Osteocyte (in vitro differentiated cells): ENCODE results near the gene CSPG4. TPM values are rescaled to one million over a fixed set of nuclear protein-coding genes. Genes with fewer than 3 reads are reported as not detected.

ENCODE experiments used
- DNase-seq: peaks from one replicate; pipeline ENCODE4 v3.0.0; 2021; ENCODE audit warnings: mixed read lengths; ENCODE audit not compliant: unreplicated experiment; ENCODE audit errors: extremely low spot score
- H3K27ac Mint-ChIP-seq: one replicate; pipeline ENCODE4 v1.8.0; 2021; ENCODE audit warnings: mild to moderate bottlenecking, mixed read lengths; ENCODE audit not compliant: unreplicated experiment
- H3K27me3 Mint-ChIP-seq: one replicate; pipeline ENCODE4 v1.8.0; 2021; ENCODE audit warnings: mixed read lengths; ENCODE audit not compliant: unreplicated experiment
- H3K36me3 Mint-ChIP-seq: one replicate; pipeline ENCODE4 v1.8.0; 2021; ENCODE audit warnings: mixed read lengths; ENCODE audit not compliant: unreplicated experiment
- H3K4me1 Mint-ChIP-seq: one replicate; pipeline ENCODE4 v1.8.0; 2021; ENCODE audit warnings: mixed read lengths; ENCODE audit not compliant: unreplicated experiment
- H3K4me3 Mint-ChIP-seq: one replicate; pipeline ENCODE4 v1.8.0; 2021; ENCODE audit warnings: mild to moderate bottlenecking, moderate library complexity, mixed read lengths; ENCODE audit not compliant: unreplicated experiment
- H3K9me3 Mint-ChIP-seq: one replicate; pipeline ENCODE4 v1.8.0; 2021; ENCODE audit warnings: mixed read lengths; ENCODE audit not compliant: unreplicated experiment
- total RNA-seq: library from RNA; stranded (reverse); gene quantifications from 2 replicates; pipeline ENCODE4 v1.2.1, GENCODE V29; 2021
- TF ChIP-seq, protein P1 (sequence below): fragments of 200-600 bp; sonication (generic); IDR thresholded peaks from 2 replicates; pipeline ENCODE4 v1.5.0; 2021; ENCODE audit warnings: antibody characterized with exemption, mild to moderate bottlenecking, moderate library complexity

The CSPG4 gene
- total RNA-seq, 1 donor from 2014 or later: 43.3 TPM

- TF ChIP-seq, protein P1, sequence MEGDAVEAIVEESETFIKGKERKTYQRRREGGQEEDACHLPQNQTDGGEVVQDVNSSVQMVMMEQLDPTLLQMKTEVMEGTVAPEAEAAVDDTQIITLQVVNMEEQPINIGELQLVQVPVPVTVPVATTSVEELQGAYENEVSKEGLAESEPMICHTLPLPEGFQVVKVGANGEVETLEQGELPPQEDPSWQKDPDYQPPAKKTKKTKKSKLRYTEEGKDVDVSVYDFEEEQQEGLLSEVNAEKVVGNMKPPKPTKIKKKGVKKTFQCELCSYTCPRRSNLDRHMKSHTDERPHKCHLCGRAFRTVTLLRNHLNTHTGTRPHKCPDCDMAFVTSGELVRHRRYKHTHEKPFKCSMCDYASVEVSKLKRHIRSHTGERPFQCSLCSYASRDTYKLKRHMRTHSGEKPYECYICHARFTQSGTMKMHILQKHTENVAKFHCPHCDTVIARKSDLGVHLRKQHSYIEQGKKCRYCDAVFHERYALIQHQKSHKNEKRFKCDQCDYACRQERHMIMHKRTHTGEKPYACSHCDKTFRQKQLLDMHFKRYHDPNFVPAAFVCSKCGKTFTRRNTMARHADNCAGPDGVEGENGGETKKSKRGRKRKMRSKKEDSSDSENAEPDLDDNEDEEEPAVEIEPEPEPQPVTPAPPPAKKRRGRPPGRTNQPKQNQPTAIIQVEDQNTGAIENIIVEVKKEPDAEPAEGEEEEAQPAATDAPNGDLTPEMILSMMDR: no peak
- Mint-ChIP-seq H3K4me1 (peaks cover 62% of the 10 kb centered on the region), H3K27me3 (no peaks in the 10 kb centered on the region), H3K27ac (peak overlapping the region; percentile 57), H3K36me3 (no peaks in the 10 kb centered on the region), H3K9me3 (no peaks in the 10 kb centered on the region), H3K4me3 (no peak overlapping the region)
- DNase-seq: no peak
Observed at GRCh38 chr15:75669191-75669878, 43.3 kb downstream of the CSPG4 start.

DNA sequence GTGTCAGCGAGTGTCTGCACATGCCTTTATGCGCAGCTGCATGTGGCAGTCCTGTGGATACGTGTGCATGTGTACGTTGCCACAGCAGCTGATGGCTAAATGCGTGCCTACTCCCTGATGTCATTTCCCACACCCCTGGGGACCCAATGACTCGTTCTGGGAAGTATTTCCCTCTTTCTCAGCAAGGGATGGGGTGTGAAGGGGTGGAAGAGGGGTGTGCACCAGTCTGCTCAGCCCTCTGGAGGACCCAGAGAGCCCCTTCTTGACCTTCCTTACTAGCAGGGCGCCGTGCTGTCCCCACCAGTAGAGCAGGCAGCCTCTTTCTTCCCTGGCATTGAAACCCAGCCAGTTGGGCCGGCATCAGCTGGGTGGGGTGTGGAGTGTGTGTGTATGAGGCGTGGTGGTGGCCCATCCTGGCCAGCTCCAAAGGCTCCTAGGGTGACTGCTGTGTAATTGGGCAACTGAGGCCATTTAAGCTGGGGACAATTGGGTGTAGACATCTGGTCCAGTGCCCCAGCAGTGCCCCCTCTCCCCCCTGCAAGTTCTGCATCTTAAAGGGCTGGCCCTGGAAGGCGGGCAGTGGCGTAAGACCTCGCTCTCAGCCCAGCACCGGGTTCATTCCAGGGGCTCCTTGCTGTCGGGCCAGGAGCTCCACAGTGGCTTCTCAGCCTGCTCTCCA, 45.7 kb downstream of the CSPG4 start:
- Mint-ChIP-seq H3K27me3 (no peaks in the 10 kb centered on the region), H3K4me3 (no peak overlapping the region)

GRCh38 chr15:75663931-75664421, 48.7 kb downstream of the CSPG4 start:
- peaks cover 58% of the 10 kb centered on the region for H3K4me1 Mint-ChIP-seq
- peaks cover 5% of the 10 kb centered on the region for H3K36me3 Mint-ChIP-seq
- H3K27ac Mint-ChIP-seq: peak overlapping the region; percentile 58

More for the DNA sequence above, 45.7 kb downstream of the CSPG4 start:
- H3K4me1 Mint-ChIP-seq: peaks cover 45% of the 10 kb centered on the region
- TF ChIP-seq, protein P1: no peak
- no peaks in the 10 kb centered on the region for H3K36me3 Mint-ChIP-seq
- H3K9me3 Mint-ChIP-seq: no peaks in the 10 kb centered on the region
- peak; percentile 91 for DNase-seq
- H3K27ac Mint-ChIP-seq: peak overlapping the region; percentile 100

DNA sequence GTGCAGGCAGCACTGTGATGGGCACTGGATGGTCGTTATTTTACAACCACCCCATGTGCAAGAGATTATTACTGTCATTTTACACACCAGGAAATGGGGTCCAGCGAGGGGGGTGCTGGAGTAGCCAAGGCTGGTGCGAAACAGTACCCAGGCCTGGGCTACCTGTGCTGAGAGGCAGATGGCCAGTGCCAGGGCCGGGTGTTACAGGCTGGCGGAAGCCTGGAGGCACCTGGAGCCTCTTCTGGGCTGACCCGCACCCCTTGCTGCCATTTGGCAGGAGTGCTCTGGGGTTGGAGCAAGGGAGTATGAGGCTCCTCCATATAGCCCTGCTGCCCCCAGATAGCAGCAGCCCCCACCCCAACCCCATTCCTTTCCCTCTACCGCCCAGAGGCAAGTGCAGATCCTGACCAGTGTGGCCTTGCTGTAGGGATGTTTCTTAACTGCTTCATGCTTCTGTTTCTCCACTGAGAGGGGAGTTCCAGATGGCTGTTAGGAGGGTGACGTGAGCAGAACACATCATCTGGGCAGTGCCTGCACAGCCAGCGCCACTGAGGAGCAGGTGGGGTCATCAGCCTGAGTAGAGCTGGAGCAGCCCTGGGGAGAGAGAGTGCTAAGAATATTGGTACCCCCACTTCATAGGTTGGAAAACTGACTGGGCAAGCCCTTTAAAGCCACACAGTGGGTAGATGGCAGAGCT, 49.7 kb downstream of the CSPG4 start:
- DNase-seq: no peak
- Mint-ChIP-seq H3K4me1 (peaks cover 54% of the 10 kb centered on the region), H3K4me3 (no peak overlapping the region)

More at GRCh38 chr15:75663931-75664421, 48.7 kb downstream of the CSPG4 start:
- DNase-seq: no peak
- H3K4me3 Mint-ChIP-seq: no peak overlapping the region
- TF ChIP-seq, protein P1: no peak
- H3K27me3 Mint-ChIP-seq: no peaks in the 10 kb centered on the region
- no peaks in the 10 kb centered on the region for H3K9me3 Mint-ChIP-seq

More for the DNA sequence above, 49.7 kb downstream of the CSPG4 start:
- Mint-ChIP-seq H3K9me3 (no peaks in the 10 kb centered on the region), H3K27ac (peak overlapping the region; percentile 66), H3K27me3 (no peaks in the 10 kb centered on the region), H3K36me3 (peaks cover 10% of the 10 kb centered on the region)
- TF ChIP-seq, protein P1: no peak
